HTERT RPE-1 (cell line): Measurements from ENCODE around the gene SELENOI.

Experiments
- in situ Hi-C: fragments of 300-500 bp; cut with MboI; formaldehyde crosslinking; loops from 4 replicates; pipeline ENCODE4 v1.14.3; 2020; ENCODE audit warnings: low sequenced_read_pairs

The SELENOI gene

DNA sequence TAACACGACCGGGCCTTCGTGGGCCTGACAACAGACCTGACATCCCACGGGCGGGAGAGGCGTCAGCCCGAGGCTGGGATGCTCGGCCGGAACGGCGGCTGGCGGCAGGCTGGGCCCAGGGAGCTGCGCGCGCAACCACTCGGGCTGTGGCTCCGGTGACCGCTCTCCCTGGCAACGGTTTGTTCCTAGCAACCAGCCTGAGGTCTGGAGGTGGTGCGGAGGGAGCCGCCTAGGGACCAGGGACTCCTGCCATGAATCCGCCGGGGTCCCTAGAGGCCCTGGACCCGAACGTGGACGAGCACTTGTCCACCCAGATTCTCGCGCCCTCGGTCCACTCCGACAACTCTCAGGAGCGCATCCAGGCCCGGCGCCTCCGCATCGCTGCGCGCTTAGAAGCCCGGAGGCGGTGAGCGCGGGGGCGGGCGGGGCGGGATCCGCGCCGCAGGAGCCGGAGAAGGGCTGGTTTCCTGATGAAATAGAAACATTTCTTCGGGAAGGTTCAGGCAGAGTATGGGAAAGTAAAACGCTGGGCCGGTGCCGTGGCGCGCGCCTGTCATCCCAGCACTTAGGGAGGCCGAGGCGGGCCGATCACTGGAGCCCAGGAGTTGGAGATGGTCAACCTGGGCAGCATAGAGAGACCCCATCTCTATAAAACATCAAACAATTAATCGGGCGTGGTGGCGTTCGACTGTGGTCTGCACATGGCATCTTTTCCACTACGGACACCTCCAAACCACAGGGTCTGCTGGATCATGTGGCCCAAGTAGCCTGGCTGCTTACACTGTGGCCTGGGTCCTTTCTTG, 56.0 kb downstream of the SELENOI start, which contains the start of gene DRC1:
TSS of gene DRC1 (plus strand) at position 182 of the 803 bp plus-strand sequence. CDS start at position 252, 70 bp downstream.
- in situ Hi-C loops: no loop called here

DNA sequence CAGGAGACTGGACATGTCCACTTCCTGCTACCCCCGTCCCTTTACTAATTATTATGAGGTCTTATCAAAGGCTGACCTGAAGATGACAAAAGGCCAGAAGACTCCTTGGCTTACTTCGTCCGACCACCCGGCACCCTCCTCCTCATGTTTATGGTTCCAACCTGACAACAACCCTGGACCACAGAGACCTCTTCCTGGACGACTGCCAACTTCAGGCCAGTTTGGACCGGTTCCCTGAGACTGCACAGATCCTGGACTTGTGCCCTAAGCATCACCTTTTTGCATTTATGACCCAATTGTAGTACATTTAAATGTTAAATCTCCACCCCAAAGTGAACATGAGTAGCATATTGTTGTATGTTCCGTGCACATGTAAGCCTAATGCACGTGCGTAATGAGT, 61.6 kb downstream of the SELENOI start:
- in situ Hi-C loops: no loop called here

GRCh38 chr2:26409785-26410184, 63.8 kb downstream of the SELENOI start:
- in situ Hi-C loops: no loop called here

DNA sequence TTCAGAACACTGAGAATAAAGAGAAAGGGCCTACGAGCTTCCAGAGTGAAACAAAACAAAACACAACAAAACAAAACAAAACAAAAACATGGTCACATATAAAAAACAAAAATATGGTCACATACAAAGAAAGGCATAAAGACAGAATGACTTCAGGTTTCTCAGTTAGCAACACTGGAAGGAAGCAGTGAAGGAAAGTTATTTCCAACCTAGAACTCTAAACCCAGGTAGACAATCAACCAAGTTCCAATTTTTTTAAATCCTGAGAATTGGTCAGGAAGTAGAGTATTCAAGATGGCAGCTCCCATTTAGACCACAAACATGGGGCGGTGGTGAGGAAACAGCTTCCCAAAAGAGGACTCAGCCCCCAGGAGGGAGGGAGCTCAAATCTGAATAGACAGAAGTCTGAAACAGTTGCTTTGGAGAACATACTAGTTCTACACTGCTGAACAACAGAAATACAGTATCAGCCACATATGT, 64.9 kb downstream of the SELENOI start:
- in situ Hi-C loops: no loop called here

DNA sequence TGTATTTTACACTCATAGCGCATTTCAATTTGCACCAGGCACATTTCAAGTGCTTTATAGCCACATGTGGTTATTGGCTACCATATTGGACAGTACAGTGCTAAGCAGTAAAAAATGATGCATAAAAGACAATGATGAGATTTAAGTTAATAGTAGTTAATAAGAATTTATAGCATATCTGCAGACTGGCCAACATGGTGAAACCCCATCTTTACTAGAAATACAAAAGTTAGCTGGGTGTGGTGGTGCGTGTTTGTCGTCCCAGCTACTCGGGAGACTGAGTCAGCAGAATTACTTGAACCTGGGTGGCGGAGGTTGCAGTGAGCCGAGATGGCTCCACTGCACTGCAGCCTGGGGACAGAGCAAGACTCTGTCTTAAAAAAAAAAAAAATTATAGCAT, 65.5 kb downstream of the SELENOI start:
- in situ Hi-C loops: no loop called here

DNA sequence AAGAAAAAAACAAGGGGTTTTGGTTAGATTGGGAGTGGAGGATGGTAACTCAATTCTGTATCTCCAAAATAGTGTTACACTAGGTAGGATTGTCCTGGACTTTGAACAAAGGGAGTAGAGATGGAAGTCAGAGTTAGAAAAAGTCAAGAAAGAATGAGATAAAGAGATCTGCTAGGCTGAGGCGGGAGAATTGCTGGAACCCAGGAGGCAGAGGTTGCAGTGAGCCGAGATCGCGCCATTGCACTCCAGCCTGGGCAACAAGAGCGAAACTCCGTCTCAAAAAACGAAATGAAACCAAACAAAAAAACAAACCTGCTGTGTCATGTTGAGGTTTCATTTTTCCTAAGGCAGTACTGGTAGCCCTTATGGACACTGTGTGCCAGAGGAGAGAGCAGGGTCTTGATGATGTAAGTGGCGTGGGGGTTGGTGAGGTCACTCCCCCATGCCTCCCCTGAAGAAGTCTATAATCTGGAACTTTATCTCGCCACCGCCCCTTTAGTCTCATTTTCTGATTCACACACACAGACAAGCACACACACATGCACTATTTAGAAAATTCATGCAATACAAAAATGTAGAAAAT, 66.2 kb downstream of the SELENOI start:
- in situ Hi-C loops: no loop called here

DNA sequence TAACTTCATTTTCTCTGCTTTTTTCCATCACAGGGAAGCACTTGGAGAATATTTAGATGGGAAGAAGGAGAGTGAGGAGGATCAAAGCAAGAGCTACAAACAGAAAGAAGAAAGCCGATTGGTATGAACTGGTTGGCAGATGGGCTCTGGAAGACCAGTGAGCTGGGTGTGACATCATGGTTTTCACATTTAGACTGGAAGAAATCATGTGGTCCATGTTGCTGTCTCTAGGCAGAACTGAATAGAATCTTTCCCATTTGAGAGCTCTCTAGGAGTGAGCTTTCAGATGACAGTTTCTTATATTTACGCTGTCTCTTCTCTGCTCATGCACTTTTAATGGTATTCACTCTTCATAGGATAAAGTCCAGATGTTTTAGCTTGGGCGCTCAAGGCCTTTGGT, 68.4 kb downstream of the SELENOI start:
- in situ Hi-C loops: no loop called here

DNA sequence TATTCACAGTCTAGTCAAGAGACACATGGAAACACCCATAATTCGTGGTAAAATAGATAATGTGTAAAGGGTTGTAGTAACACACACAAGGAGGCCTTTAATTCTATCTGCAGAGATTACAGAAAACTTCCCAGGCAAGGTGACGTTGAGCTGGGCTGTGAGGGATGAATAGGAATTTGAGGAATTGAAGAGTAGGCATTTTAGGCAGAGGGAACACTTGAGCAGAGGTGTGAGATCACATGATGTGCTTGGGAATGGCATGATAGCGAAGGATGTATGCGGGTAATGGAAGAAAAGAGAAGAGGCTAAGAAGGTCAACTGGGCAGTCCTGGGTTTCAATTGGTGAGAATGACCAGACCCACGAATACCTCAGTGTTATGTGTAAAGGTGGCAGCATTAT, 76.0 kb downstream of the SELENOI start:
- in situ Hi-C loops: no loop called here

DNA sequence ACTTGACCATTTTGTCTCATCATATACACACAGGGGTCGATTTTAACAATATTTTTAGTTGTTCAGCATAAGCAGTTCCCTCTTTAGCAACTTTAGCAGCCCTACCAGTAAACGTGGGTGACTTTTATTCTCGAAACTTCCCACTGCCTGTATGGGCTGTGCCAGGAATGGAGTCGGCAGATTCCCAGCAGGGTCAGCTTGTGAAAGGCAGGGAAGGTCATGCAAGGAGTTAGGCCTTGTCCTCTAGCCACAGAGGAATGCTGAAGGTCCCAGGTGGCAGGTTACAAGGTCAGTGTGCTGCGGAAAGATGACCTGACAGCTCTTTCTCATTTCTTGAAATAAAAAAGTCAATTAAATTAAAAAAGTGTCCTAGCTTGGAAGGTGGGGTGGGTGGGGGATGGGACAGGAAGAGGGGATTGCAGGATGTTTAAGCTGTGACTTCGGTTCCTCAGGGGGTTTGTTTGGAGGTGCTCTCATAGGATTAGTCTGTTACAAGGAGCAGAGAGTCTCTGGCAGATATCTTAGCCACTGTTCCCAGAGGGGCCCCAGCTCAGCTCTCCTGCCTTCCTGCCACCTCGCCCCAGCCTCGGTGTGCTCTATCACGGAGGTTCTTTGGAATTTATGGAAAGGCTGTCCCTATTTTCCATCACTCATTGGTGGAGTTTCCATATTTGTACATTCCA, 77.1 kb downstream of the SELENOI start:
- in situ Hi-C loops: no loop called here

GRCh38 chr2:26423750-26424149, 77.8 kb downstream of the SELENOI start:
- in situ Hi-C loops: no loop called here

- in situ Hi-C loops: no loop called here
These were observed 78.3 kb downstream of the SELENOI start for GRCh38 chr2:26424221-26424620.

DNA sequence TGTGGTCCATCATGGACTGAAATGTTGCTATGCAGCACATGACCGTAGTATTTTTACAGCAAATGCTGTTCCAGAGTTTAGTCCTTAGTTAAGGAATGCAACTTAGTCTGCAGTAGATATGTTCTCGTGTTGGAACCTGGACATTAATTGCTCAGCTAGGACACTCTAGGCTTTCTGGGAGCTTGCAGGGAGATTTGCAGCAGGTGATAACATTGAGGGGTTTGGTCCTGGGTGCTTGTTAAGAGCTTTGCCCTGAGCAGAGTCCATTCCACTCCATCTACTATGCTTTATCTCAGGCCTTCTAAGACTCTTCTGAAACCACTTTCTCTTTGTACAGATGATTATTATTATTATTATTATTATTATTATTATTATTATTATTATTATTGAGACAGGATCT, 82.9 kb downstream of the SELENOI start:
- in situ Hi-C loops: no loop called here

GRCh38 chr2:26429779-26430578, 84.0 kb downstream of the SELENOI start:
- in situ Hi-C loops: no loop called here

DNA sequence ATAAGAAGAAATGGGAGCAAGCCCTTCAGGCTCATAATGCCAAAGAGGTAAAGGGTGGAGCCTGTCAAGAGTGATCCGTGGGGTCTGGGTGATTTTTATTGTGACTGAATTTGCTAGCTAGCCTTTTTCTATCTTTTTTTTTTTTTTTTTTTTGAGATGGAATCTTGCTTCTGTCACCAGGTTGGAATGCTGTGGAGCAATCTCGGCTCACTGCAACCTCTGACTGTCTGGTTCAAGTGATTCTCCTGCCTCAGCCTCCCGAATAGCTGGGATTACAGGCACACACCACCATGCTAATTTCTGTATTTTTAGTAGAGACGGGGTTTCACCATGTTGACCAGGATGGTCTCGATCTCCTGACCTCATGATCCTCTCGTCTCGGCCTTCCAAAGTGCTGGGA, 84.9 kb downstream of the SELENOI start:
- in situ Hi-C loops: no loop called here

- in situ Hi-C loops: no loop called here
These were observed 86.4 kb downstream of the SELENOI start for GRCh38 chr2:26432363-26432762.

- in situ Hi-C loops: no loop called here
These were observed 86.9 kb downstream of the SELENOI start for GRCh38 chr2:26432859-26433258.

GRCh38 chr2:26435106-26435505, 89.2 kb downstream of the SELENOI start:
- in situ Hi-C loops: no loop called here

DNA sequence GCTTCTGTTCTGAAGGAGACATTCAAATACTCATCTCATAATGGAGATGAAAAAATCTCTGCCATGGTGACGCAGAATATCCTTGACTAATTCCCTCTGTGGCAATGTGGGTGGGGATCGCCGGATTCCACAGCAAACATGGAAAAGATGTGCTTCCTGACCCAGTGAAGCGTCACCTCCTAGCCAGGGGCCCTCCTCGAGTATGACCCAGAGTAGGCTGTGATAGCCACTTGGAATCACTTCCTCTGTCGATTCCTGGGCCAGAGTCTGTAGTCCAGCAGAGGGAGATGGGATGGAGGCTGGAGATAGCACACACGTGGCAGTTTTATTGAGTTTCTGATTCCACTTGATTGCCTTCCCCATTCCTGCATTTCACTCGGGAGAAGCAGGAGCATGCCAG, 92.6 kb downstream of the SELENOI start:
- in situ Hi-C loops: no loop called here

DNA sequence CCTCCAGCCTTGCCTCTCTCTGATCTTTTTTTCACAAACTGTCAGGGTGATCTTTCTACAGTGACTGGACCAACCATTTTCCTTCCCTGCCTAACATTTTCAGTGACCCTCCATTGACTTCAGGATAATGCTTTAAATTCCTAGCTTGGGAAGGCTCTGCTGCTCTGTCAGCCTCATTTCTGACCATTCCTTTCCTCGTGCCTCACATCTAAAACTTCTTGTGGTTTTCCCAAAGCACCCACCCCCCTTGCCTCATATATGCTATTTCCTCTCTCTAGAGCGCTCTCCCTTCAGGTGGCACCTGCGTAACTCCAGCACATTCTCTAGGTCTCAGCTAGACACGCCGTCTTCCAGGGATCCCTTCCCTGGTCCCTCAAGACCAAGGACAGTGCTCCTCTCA, 93.0 kb downstream of the SELENOI start:
- in situ Hi-C loops: no loop called here

DNA sequence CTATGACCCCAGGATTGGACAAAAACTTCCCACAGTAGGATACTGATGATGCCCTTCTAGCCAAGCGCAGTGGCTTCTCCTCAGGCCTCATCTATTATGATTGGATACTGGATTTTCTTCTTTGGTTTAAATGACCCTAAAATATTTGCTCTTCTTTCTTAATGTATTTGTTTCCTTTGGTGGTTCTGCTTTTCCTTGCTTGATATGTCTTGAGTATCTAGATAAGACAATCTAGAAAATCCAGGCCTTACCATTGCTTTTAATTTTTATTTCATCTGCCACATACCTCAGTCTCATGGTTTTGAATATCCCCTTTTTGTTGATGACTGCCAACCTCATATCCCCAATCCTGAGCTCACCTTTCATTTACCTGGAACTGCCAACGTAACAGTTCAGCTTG, 96.4 kb downstream of the SELENOI start:
- in situ Hi-C loops: no loop called here

DNA sequence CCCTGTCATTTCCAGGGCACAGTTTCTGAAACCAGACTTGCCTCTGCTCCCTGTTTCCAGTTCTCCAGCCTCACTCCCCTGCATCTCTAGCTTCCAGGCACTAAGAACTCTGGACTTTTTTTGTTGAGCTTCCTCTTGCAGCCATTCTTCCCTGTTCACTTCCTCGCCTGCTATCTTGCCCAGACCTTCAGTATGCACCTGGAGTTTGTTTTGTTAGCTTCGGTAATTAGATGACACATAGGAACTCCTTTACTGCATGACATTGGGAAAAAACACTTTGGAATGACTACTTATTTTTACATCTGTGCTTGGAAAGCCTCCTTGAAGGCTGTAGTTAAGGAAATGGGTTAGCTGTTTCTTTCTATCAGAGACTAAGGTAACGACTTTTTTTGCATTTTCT, 96.8 kb downstream of the SELENOI start:
- in situ Hi-C loops: no loop called here
